RWPE2 (cell line): ENCODE results near the gene HAO2.

Source experiments
- ATAC-seq: fragments of 200-7000 bp; cut with Tn5 transposase; 3 replicates; pipeline ENCODE4 v1.9.1; 2021; ENCODE audit warnings: low read depth
- DNase-seq: peaks from one replicate; pipeline ENCODE4 v3.0.0-alpha.2; 2020; ENCODE audit warnings: low spot score
- H3K27ac ChIP-seq: fragments of 450-650 bp; 2 replicates; pipeline ENCODE4 v1.5.1; 2017; ENCODE audit warnings: mild to moderate bottlenecking; ENCODE audit not compliant: poor library complexity, severe bottlenecking
- H3K27me3 ChIP-seq: fragments of 250-450 bp; sonication (Bioruptor Pico); 2 replicates; pipeline ENCODE4 v1.5.1; 2021; ENCODE audit warnings: mild to moderate bottlenecking, moderate library complexity; ENCODE audit not compliant: insufficient read depth, poor library complexity, severe bottlenecking
- H3K36me3 ChIP-seq: fragments of 250-450 bp; sonication (Bioruptor Pico); 2 replicates; pipeline ENCODE4 v1.5.1; 2020; ENCODE audit warnings: low read depth, mild to moderate bottlenecking, moderate library complexity
- H3K4me1 ChIP-seq: fragments of 250-450 bp; sonication (Bioruptor Pico); 2 replicates; pipeline ENCODE4 v1.5.1; 2021; ENCODE audit warnings: mild to moderate bottlenecking, moderate library complexity; ENCODE audit not compliant: insufficient read depth, poor library complexity, severe bottlenecking
- H3K4me3 ChIP-seq: fragments of 250-450 bp; sonication (Bioruptor Pico); 2 replicates; pipeline ENCODE4 v1.5.1; 2021; ENCODE audit warnings: mild to moderate bottlenecking, moderate library complexity; ENCODE audit not compliant: severe bottlenecking
- H3K9me3 ChIP-seq: fragments of 250-450 bp; sonication (Bioruptor Pico); 2 replicates; pipeline ENCODE4 v1.5.1; 2021; ENCODE audit warnings: mild to moderate bottlenecking, moderate library complexity; ENCODE audit not compliant: severe bottlenecking
- CTCF ChIP-seq: fragments of 450-650 bp; IDR thresholded peaks from one replicate; pipeline ENCODE4 v1.5.1; 2017; ENCODE audit warnings: mild to moderate bottlenecking, moderate library complexity; ENCODE audit not compliant: poor library complexity, severe bottlenecking

Gene HAO2

GRCh38 chr1:119338757-119339156, 29.8 kb upstream of the HAO2 start:
- Histone ChIP-seq H3K9me3 (no peaks in the 10 kb centered on the region), H3K4me1 (no peaks in the 10 kb centered on the region), H3K36me3 (no peaks in the 10 kb centered on the region), H3K4me3 (no peak overlapping the region), H3K27ac (no peak overlapping the region), H3K27me3 (no peaks in the 10 kb centered on the region)
- DNase-seq = no peak
- ATAC-seq = no peak
- no peak for TF ChIP-seq CTCF

DNA sequence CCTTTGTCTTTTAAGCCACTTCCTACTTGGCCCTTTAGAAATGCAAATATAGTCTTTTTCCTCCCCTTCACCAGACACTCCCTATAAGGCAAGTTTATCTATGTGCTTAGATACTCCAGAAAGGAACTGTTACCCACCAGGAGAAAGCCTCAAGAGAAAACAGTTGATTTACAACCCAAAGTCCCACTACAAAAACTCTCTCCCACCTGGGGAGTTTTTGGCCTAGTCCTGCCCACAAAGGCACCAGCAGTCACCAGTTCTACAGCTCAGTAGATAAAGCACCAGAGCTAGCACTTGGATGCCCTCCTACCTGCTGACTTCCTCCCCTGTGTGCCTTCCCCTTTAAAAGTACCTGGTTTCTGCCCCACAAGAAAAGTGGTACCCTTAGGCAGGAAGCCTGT, 27.7 kb upstream of the HAO2 start:
- H3K9me3 ChIP-seq = no peaks in the 10 kb centered on the region
- H3K36me3 ChIP-seq = no peaks in the 10 kb centered on the region
- no peaks in the 10 kb centered on the region for H3K4me1 ChIP-seq
- ATAC-seq (no peak), DNase-seq (no peak)
- H3K27ac ChIP-seq = no peak overlapping the region
- H3K27me3 ChIP-seq = no peaks in the 10 kb centered on the region
- no peak overlapping the region for H3K4me3 ChIP-seq
- TF ChIP-seq CTCF = no peak

DNA sequence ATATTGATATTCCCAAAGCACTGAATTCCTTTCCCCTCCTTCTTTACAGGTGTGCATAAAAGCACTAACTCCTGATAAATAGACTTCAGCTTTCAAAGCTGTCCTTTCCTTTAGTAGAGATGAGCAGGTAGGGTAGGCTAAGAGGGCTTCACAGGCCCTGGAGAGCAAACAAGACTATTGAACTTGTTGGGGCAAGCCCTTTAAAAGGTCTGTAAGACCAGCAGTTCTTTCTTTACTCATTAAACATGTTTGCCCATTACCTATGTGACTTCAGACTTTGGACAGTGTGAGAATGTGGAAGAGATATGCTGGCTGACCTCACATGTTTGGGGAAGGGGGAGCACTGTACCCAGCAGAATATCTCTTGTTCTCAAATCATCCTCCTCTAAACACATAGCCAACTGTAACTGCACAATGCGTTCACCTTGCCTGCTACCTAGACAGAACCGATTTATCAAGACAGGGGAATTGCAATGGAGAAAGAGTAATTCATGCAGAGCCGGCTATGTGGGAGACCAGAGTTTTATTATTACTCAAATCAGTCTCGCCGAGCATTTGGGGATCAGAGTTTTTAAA, 27.1 kb upstream of the HAO2 start:
- TF ChIP-seq CTCF = no peak
- ATAC-seq = peak; percentile 41; the same call in 2 of the 3 replicates
- no peak overlapping the region for H3K27ac ChIP-seq

DNA sequence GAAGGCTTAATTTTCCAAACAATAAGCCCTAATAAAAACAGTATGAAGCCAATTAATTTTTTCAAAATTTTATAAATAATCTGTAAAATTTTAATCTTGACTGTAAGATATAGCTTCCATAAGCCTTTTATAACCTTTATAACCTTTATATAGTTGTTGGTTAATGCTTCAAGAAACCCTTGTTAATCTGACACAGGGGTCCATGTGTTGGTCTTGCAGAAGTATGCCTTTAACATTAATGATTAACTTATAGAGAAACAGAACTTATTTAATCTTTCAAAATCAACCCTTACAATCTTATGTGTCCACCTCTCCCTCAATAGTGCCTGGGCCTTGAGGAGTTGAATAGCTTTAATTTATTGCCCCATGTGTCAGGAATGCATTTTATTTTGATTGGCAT, 23.2 kb upstream of the HAO2 start:
- Histone ChIP-seq H3K27ac (no peak overlapping the region), H3K9me3 (no peaks in the 10 kb centered on the region), H3K27me3 (no peaks in the 10 kb centered on the region), H3K4me1 (no peaks in the 10 kb centered on the region), H3K36me3 (no peaks in the 10 kb centered on the region), H3K4me3 (no peak overlapping the region)
- TF ChIP-seq CTCF = no peak
- ATAC-seq = no peak
- DNase-seq = no peak

More for the DNA sequence above, 27.1 kb upstream of the HAO2 start:
- Histone ChIP-seq H3K27me3 (no peaks in the 10 kb centered on the region), H3K4me3 (no peak overlapping the region), H3K4me1 (no peaks in the 10 kb centered on the region), H3K9me3 (no peaks in the 10 kb centered on the region), H3K36me3 (no peaks in the 10 kb centered on the region)
- DNase-seq = no peak

DNA sequence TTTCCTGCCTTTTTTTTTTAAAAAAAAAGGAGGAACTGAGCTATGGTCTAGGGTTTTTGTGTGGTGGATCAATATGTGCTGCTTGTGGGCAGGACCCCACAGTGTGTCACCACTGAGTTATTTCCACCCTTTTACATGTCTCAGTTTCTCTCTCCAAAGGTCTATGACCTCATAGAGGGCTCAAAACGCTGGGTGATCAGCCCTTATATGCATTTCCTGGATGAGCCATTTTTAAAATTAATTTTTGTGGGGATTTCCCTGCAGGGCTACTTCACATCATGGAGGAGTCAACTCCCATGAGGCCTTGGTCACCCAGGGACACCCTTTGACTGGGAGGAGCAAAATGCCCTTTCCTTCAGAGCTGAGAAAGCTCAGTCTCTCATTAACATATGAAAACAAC, 20.7 kb upstream of the HAO2 start:
- Histone ChIP-seq H3K4me1 (no peaks in the 10 kb centered on the region), H3K27me3 (no peaks in the 10 kb centered on the region), H3K36me3 (no peaks in the 10 kb centered on the region), H3K4me3 (no peak overlapping the region), H3K27ac (no peak overlapping the region), H3K9me3 (no peaks in the 10 kb centered on the region)
- ATAC-seq (no peak), DNase-seq (no peak)
- no peak for TF ChIP-seq CTCF
